Progenitor cell of endocrine pancreas (in vitro differentiated cells): Measurements from ENCODE around the gene ROMO1. TPM values are rescaled to one million over a fixed set of nuclear protein-coding genes. Genes with fewer than 3 reads are reported as not detected.
"Not testable (repeated sequence)": the region's sequence is repeated elsewhere in the genome, so short reads cannot be mapped to it uniquely, and the experiment has no call there.

Source experiments
- DNase-seq: peaks from one replicate; pipeline ENCODE4 v3.0.0; 2021; ENCODE audit warnings: low spot score; ENCODE audit not compliant: unreplicated experiment
- H3K27ac Mint-ChIP-seq: 2 replicates; pipeline ENCODE4 v1.8.0; 2021; ENCODE audit warnings: mild to moderate bottlenecking, moderate library complexity, mixed read lengths
- H3K27me3 Mint-ChIP-seq: 2 replicates; pipeline ENCODE4 v1.8.0; 2021; ENCODE audit warnings: mixed read lengths
- H3K36me3 Mint-ChIP-seq: 2 replicates; pipeline ENCODE4 v1.8.0; 2022; ENCODE audit warnings: mixed read lengths; ENCODE audit not compliant: insufficient read depth
- H3K4me1 Mint-ChIP-seq: 2 replicates; pipeline ENCODE4 v1.8.0; 2021; ENCODE audit warnings: low read depth, mixed read lengths
- H3K4me3 Mint-ChIP-seq: 2 replicates; pipeline ENCODE4 v1.8.0; 2021; ENCODE audit warnings: low read depth, mild to moderate bottlenecking, moderate library complexity, mixed read lengths
- H3K9me3 Mint-ChIP-seq: 2 replicates; pipeline ENCODE4 v1.8.0; 2021; ENCODE audit warnings: low read depth, mixed read lengths
- CTCF ChIP-seq: fragments of 200-600 bp; sonication (generic); IDR thresholded peaks from one replicate; pipeline ENCODE4 v1.5.0; 2021; ENCODE audit warnings: antibody characterized with exemption, mild to moderate bottlenecking; ENCODE audit not compliant: unreplicated experiment
- total RNA-seq: library from RNA; stranded (reverse); gene quantifications from 2 replicates; pipeline ENCODE4 v1.2.1, GENCODE V29; 2021

The ROMO1 gene
- total RNA-seq, 1 donor from 2014 or later, result 129 TPM

- H3K27me3 Mint-ChIP-seq, result no peaks in the 10 kb centered on the region
- H3K27ac Mint-ChIP-seq, result peak overlapping the region; percentile 82
- no peak for DNase-seq
- H3K4me3 Mint-ChIP-seq, result no peak overlapping the region
- no peaks in the 10 kb centered on the region for H3K9me3 Mint-ChIP-seq
- no peaks in the 10 kb centered on the region for H3K4me1 Mint-ChIP-seq
- H3K36me3 Mint-ChIP-seq, result peaks cover 44% of the 10 kb centered on the region
- no peak for TF ChIP-seq CTCF
These were observed 21.2 kb downstream of the ROMO1 start for GRCh38 chr20:35720165-35721123.

GRCh38 chr20:35721219-35721618 is 22.0 kb downstream of the ROMO1 start:
- no peaks in the 10 kb centered on the region for H3K27me3 Mint-ChIP-seq
- H3K4me1 Mint-ChIP-seq, result no peaks in the 10 kb centered on the region

GRCh38 chr20:35721621-35722020 is 22.4 kb downstream of the ROMO1 start:
- H3K27me3 Mint-ChIP-seq, result no peaks in the 10 kb centered on the region
- no peak overlapping the region for H3K4me3 Mint-ChIP-seq
- H3K36me3 Mint-ChIP-seq, result peaks cover 44% of the 10 kb centered on the region
- no peaks in the 10 kb centered on the region for H3K9me3 Mint-ChIP-seq
- TF ChIP-seq CTCF, result no peak
- DNase-seq, result no peak
- no peak overlapping the region for H3K27ac Mint-ChIP-seq
- H3K4me1 Mint-ChIP-seq, result no peaks in the 10 kb centered on the region

More at GRCh38 chr20:35721219-35721618, 22.0 kb downstream of the ROMO1 start:
- H3K9me3 Mint-ChIP-seq, result no peaks in the 10 kb centered on the region
- H3K27ac Mint-ChIP-seq, result no peak overlapping the region
- H3K4me3 Mint-ChIP-seq, result no peak overlapping the region
- peaks cover 41% of the 10 kb centered on the region for H3K36me3 Mint-ChIP-seq
- TF ChIP-seq CTCF, result no peak
- DNase-seq, result no peak

- DNase-seq, H3K4me1 Mint-ChIP-seq, H3K4me3 Mint-ChIP-seq, H3K27me3 Mint-ChIP-seq, H3K27ac Mint-ChIP-seq, H3K9me3 Mint-ChIP-seq: not testable (repeated sequence)
- peaks cover 39% of the 10 kb centered on the region for H3K36me3 Mint-ChIP-seq
These were observed 24.1 kb downstream of the ROMO1 start for GRCh38 chr20:35723275-35723639.

GRCh38 chr20:35723652-35724320 is 24.6 kb downstream of the ROMO1 start:
- H3K27me3 Mint-ChIP-seq, H3K9me3 Mint-ChIP-seq, H3K4me1 Mint-ChIP-seq, H3K4me3 Mint-ChIP-seq, DNase-seq, H3K27ac Mint-ChIP-seq: not testable (repeated sequence)
- peaks cover 39% of the 10 kb centered on the region for H3K36me3 Mint-ChIP-seq

GRCh38 chr20:35724321-35725230 is 25.4 kb downstream of the ROMO1 start:
- Mint-ChIP-seq H3K4me1 (no peaks in the 10 kb centered on the region), H3K27ac (peak overlapping the region; percentile 33), H3K9me3 (no peaks in the 10 kb centered on the region), H3K4me3 (no peak overlapping the region), H3K27me3 (no peaks in the 10 kb centered on the region), H3K36me3 (peaks cover 39% of the 10 kb centered on the region)
- DNase-seq, result no peak
- no peak for TF ChIP-seq CTCF
